Measurements from ENCODE around the gene SLC43A2. TPM values are rescaled to one million over a fixed set of nuclear protein-coding genes. Genes with fewer than 3 reads are reported as not detected.

SLC43A2 gene
- total RNA-seq, 1 experiment from 2014 or later: 12.6 TPM

- no peaks in the 10 kb centered on the region for H3K36me3 ChIP-seq (ENCODE audit: control insufficient read depth in 1 of 2, insufficient read depth in 2 of 2, low read length in 2 of 2)
- no peaks in the 10 kb centered on the region for H3K9me3 ChIP-seq (ENCODE audit: control insufficient read depth in 1 of 2, insufficient read depth in 1 of 2, low read depth in 1 of 2, low read length in 2 of 2)
- BruUV-seq (replicated peaks): no TSS peak
- intact Hi-C loops (cut with micrococcal nuclease): no loop called here
- DNase-seq (ENCODE audit: low read depth, low spot score) (no peak), ATAC-seq (no peak)
- ChIA-PET CTCF (interaction anchor here (0.7 to 1.1 kb wide), 2 partner anchors 53 to 72 kb away, joined by 3 read pairs; partner anchors contain the start of gene RILP), RAD21 (ENCODE audit: low non-redundant PET in 1 of 2, low total read pairs in 2 of 2, uncharacterized antibody in 2 of 2, unreplicated experiment in 2 of 2) (interaction anchor here in 1 of 2 experiments (1.1 kb wide), 1 partner anchor 53 kb away, joined by 7 read pairs; no protein-coding TSS in a partner anchor), POLR2A (interaction anchor here (0.7 kb wide), 2 partner anchors 72 to 139 kb away, joined by 3 read pairs; partner anchors contain the start of gene RILP)
- no peak overlapping the region for H2AFZ ChIP-seq (ENCODE audit: low read depth, low read length, poor library complexity, severe bottlenecking)
- no peak overlapping the region for H3K4me3 ChIP-seq (replicated peaks in 1 of 2; ENCODE audit: low read depth in 1 of 2, low read length in 2 of 2)
- H3K27ac ChIP-seq (ENCODE audit: low read depth, low read length): no peak overlapping the region
- no peaks in the 10 kb centered on the region for H3K9me2 ChIP-seq (ENCODE audit: insufficient read depth)
- TF ChIP-seq RAD21 (IDR thresholded peaks at IDR 0.05; ENCODE audit: low read depth) (no peak), TCF7L2 (IDR thresholded peaks at IDR 0.05; ENCODE audit: borderline replicate concordance, extremely low read depth, insufficient read depth, insufficient read length) (no peak), YY1 (IDR thresholded peaks at IDR 0.05; ENCODE audit: extremely low read depth, insufficient replicate concordance, low read depth, low read length) (no peak), ZNF274 (IDR thresholded peaks at IDR 0.05; ENCODE audit: low read depth, low read length) (no peak), ZFX (IDR thresholded peaks at IDR 0.05) (no peak), CBX3 (IDR thresholded peaks at IDR 0.05; ENCODE audit: low read depth) (no peak), REST (IDR thresholded peaks at IDR 0.05; ENCODE audit: low read depth) (no peak), SRF (IDR thresholded peaks at IDR 0.05; ENCODE audit: low read depth) (no peak), POLR2A (IDR thresholded peaks at IDR 0.05; ENCODE audit: borderline replicate concordance, extremely low read depth, insufficient read depth, insufficient read length) (no peak), EZH2phosphoT487 (IDR thresholded peaks at IDR 0.05; ENCODE audit: borderline replicate concordance) (no peak), ATF3 (IDR thresholded peaks at IDR 0.05) (no peak), POLR2AphosphoS5 (IDR thresholded peaks at IDR 0.05; ENCODE audit: low read depth, low read length) (no peak)
- no peaks in the 10 kb centered on the region for H4K20me1 ChIP-seq (ENCODE audit: insufficient read depth)
- H3K4me2 ChIP-seq (ENCODE audit: low read length): no peak overlapping the region
- no peaks in the 10 kb centered on the region for H3K79me2 ChIP-seq (ENCODE audit: insufficient read depth, low read length)
- H3K4me1 ChIP-seq (ENCODE audit: control insufficient read depth in 1 of 2, insufficient read depth in 2 of 2, low read length in 2 of 2): peaks cover 7 to 20% of the 10 kb centered on the region in 2 experiments; a peak in 3 of 4 replicates
- no peak overlapping the region for H3K9ac ChIP-seq (ENCODE audit: low read length)
- no peaks in the 10 kb centered on the region for H3K27me3 ChIP-seq (ENCODE audit: insufficient read depth, low read length)
Observed at GRCh38 chr17:1577583-1578013, 51.0 kb downstream of the SLC43A2 start.
